Mesenteric fat pad (tissue), 1 donor: ENCODE results near the gene MAS1. TPM values are rescaled to one million over a fixed set of nuclear protein-coding genes. Genes with fewer than 3 reads are reported as not detected.
A peak's percentile ranks its signal among the peaks of the same experiment; 100 is the strongest.
"Not testable (repeated sequence)": the region's sequence is repeated elsewhere in the genome, so short reads cannot be mapped to it uniquely, and the experiment has no call there.

Experiments
- DNase-seq: peaks from one replicate; pipeline ENCODE4 v3.0.0-alpha.2; 2020; ENCODE audit warnings: low spot score
- long read RNA-seq: library from polyadenylated mRNA; unstranded; transcript quantifications from one replicate; pipeline ENCODE4 v2.0.0, GENCODE V29; 2020
- total RNA-seq: library from RNA; stranded (reverse); fragmentation: NEBNext Ultra II Directional; extraction: Animal tissue kit (Norgen Biotek cat#: 25700); gene quantifications from one replicate; pipeline ENCODE4 v1.2.1, GENCODE V29; 2021
- donor health status: DM: yes; HTN: yes; CAD: no.

MAS1 gene
- not detected for total RNA-seq
- long read RNA-seq, result 0 reads

DNA sequence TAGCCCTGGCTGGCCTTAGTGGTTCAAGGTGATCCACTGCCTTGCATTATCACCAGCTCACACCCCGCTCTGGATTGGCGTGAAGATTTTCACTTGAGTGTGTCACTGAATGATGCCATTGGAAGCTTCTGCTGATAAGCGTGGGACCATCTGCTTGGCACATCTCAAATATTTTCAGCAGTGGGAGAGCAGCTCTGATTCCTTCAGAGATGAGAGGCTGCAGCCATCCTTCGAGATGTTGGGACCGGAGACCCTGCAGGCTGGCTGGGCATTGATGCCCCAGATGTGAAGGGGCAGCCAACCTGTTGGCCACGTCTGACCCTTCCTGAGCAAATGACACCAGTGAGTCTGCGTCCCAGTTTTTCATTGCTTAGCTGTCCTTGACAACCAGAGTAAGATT is at the start of gene MAS1:
MAS1 (plus strand) TSS at position 197 of the 400 bp plus-strand sequence. CDS start 15,968 bp downstream, outside the sequence.
- DNase-seq, result peak; percentile 60

- DNase-seq, result no peak
These were observed 48.8 kb upstream of the MAS1 start for GRCh38 chr6:159842035-159842434.

DNA sequence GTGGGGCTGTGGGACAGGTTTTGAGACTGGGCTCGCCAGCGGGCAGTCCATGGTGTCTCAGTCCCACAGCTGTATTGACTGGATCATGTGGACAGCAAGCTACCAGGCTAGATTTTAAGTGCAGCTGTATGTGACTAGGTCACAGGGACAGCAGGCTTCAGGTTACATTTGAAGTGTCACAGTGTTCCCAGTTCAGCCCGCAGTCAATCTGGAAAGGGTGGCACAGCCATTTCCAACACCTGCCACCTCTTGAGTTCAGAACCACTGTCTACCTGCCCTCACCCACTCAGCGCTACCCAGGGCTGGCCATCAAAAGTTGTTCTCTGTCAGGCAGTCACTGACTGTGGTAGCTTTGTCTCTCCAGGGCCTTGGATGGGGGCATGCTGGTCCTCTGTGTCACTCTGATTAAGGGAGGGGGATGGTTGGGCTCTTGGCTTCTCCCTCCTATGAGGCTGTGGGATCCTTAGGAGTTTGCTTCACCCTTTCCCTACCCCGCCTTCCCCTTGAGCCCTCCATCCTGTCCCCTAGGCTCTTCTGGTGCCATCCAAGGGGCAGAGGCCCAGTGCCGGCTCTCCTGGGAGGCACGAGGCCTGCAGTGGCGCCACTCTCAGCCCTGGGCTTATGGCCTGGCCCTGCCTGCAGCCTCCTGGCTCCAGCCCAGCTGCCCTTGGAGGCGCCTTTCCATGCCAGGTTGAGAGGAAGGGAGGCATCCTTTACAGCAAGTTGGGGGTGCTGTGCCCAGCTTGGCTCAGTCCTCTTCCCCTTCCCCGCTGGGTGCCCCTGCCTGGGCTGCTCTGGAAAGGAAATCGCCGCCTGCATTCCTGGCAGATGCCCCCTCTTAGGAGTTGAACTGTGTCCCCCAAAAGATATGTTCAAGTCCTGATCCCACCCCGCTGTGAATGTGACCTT is 45.8 kb upstream of the MAS1 start:
- no peak for DNase-seq

GRCh38 chr6:159848552-159848951 is 42.2 kb upstream of the MAS1 start:
- not testable (repeated sequence) for DNase-seq

DNA sequence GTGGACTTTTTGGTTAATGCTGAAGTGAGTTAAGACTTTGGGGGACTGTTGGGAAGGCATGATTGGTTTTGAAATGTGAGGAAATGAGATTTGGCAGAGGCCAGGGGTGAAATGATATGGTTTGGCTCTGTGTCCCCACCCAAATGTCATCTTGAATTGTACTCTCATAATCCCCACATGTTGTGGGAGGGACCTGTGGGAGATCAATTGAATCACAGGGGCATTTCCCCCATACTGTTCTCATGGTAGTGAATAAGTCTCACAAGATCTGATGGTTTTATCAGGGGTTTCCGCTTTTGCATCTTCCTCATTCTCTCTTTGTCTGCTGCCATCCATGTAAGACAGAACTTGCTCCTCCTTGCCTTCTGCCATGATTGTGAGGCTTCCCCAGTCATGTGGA is 40.9 kb upstream of the MAS1 start:
- DNase-seq, result not testable (repeated sequence)

DNA sequence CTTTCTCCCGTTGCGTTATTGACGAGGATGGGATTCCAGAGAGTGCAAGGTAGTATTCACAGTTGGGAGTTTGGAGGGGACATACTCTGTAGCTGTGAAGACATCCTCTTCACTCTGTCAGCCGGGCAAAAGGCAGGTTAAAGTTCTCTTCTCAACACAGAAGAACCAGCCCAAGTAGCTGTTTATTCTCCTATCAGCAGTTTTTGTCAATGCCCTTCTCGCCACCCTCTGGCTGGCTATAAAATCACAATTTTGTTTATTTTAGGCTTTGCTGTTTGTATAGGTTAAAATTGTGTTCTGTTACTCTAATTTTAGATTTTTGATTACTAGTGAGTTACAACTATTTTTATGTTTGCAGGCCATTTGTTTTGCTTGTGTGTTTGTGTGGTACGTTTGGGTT is 37.9 kb upstream of the MAS1 start:
- no peak for DNase-seq

- DNase-seq, result no peak
These were observed 37.0 kb upstream of the MAS1 start for GRCh38 chr6:159853754-159854153.

DNA sequence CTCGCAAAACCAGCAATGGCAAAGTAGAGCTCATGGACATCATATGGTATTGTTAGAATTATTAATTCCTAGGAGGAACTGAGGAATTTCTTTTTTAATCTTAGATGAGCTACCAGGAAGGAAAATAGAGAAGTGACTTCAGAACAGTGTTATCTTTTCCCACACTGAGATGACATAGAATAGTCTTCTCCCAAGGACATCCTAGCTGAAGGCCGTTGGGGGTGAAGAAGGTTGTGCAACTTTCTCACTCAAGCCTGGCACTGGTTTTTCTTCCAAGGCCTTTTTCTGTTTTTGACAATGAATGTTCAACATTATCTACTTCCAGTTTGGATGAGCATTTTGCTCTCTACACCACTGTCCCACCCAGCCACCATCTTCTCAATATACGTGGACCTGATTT is 35.8 kb upstream of the MAS1 start:
- DNase-seq, result no peak

DNA sequence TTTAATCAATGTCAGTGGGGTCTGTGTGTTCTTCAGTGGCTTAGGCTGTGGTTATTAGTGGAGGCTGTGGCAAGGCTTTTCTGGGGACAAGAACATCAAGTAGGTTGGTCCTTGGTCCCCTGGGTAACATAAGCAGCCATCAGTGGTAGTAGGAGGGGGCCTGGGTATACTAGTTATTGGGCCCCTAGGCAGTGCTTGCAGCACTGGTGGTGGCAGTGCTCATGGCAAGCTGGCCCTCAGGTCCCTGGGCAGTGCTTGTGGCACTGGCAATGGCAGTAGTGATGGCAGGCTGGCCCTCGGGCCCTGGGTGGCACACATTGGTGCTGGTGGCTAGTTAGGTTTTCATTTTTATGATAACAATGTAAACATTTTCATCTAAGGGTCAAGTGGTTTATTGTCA is 32.5 kb upstream of the MAS1 start:
- DNase-seq, result no peak

DNA sequence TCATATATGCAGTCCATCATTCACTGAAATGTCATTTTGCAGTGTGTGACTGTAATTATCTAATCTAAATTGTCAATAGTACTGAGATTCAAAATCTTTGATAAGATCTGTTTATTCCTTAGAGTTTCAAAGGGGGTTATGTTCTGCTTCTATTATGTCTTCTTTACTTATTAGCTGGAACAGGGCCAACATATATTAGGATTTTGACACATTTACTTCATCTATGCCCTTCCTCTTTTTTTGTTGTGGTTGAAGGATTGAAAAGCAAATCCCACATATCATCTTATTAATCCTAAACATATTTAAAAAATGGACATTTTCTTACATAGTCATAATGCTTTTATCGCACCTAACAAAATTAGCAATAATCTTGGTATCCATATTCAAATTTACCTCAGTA is 30.3 kb upstream of the MAS1 start:
- DNase-seq, result no peak

- no peak for DNase-seq
These were observed 28.7 kb upstream of the MAS1 start for GRCh38 chr6:159862103-159862502.

DNA sequence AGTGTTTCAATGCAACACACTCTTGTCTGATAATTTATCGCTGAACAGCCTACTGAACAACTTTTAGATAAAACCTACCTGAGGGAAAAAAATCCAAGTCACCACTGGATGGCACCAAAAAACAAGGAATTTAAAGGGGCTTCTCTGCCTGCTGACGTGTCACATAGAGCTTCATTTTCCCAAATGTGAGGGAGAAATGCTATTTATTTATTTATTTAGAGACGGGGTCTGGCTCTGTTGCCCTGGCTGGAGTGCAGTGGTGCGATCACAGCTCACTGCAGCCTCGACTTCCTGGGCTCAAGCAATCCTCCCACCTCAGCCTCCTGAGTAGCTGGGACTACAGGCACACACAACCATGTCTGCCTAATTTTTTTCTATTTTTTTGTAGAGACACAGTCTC is 27.4 kb upstream of the MAS1 start:
- not testable (repeated sequence) for DNase-seq

DNA sequence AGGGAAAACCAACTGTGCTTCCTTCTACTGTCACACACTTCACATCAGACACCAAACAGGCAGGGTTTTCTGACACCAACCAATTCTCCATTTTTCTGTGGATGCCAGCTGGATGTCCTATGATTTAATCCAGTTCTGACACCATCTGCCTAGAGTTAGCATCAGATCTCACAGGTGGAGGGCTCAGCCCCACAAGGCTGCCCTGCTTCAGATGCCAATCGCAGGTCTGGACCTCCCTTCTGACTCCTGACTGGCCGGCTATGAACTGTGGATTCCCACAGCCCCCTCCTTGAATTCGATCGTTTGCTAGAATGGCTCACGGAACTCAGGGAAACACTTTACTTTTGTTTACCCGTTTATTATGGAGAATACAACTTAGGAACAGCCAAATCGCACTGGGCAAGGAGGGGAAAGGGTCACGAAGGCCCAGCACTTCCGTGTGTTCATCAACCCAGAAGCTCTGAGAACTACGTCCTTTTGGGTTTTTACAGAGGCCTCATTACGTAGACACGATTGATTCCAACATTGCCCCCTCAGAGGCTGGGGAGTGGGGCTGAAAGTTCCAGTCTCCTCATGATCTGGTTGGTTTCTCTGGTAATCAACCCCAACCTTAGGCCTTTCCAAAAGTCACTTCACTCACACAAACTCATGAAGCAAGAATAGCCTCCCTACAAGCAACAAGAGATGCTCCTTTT is 25.4 kb upstream of the MAS1 start:
- DNase-seq, result no peak

DNA sequence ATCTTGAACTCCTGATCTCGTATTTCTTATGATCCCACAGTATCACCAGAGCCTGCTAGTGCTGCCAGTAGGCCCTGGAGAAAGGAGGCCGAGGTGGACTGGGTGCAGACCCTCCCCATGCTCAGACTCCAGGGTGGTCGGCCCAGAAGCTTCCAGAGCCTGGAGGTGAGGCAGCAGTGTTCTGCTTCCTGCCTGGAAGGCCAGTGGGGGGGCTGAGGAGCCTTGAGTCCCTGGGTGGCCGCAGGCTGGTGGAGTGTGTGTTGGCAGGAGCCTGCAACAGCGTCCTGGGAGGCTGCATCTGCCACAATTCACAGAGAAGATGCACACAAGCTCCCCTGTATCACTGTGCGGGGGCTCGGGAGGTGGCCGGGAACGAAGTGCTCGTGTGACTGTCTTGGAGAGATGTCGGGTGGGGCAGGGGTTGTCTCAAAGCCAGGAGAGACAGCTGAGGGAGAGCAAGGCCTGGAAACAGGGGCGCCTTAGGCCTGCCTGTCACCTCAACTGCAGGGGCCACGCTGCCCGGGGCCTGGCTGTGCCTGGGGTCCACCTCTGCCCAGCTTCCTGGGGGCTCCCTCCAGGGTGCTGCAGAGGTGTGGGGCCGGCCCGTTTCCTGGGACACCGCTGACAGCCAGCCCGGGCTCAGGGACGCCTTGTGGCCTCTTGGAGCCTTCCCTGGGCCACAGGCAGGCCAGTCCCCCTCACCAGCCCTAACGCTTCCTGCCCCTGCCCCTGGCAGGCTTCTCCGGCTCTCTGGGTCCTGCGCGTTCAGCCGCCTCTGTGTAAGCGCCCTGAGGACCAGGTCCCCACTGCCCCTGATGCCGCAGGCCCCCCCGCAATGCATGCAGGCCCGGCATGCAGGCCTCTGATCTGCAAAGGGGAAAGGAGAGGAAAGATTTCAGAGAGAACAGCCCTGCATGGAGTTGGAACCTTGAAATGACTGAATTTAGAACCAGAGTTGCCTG is 24.2 kb upstream of the MAS1 start:
- DNase-seq, result no peak

GRCh38 chr6:159871241-159871640 is 19.5 kb upstream of the MAS1 start:
- DNase-seq, result no peak

- DNase-seq, result no peak
These were observed 18.9 kb upstream of the MAS1 start for GRCh38 chr6:159871906-159872305.

DNA sequence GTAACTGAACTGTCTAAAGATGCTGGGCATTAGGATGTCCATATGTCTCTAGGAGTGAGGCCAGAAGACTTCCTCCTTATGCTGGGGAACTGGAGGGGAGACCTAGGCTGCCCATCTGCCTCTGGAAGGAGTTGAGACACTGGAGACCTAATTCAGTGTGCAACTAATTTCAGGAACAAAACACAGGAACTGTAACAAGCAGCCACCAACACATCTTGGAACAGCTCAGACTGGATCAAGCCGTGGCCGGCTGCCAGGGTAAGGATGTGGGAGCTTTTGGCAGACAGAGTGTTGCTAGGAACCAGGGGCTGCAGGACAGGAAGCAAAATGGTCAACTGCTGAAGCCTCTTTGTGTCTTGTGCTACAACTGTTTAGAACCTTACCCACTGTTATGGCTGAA is 16.4 kb upstream of the MAS1 start:
- DNase-seq, result no peak

DNA sequence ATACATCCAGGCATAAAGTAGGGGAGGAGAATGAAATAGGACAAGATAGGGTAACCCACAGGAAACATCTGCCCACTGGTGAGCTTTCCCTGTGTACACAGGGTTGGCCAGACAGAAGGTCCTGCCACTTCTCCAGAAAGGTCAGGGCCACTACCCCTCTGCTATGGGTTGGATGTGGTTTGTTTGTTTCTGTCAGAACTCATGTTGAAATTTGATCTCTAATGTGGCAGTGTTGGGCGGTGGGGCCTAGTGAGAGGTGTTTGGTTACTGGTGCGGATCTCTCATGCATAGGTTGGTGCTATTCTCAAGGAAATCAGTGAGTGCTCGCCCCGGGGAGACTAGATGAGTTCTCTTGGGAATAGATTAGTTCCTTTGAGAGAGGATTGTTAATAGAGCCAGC is 15.6 kb upstream of the MAS1 start:
- DNase-seq, result no peak

GRCh38 chr6:159876242-159876641 is 14.5 kb upstream of the MAS1 start:
- DNase-seq, result no peak

GRCh38 chr6:159877256-159877808 is 13.5 kb upstream of the MAS1 start:
- DNase-seq, result no peak

DNA sequence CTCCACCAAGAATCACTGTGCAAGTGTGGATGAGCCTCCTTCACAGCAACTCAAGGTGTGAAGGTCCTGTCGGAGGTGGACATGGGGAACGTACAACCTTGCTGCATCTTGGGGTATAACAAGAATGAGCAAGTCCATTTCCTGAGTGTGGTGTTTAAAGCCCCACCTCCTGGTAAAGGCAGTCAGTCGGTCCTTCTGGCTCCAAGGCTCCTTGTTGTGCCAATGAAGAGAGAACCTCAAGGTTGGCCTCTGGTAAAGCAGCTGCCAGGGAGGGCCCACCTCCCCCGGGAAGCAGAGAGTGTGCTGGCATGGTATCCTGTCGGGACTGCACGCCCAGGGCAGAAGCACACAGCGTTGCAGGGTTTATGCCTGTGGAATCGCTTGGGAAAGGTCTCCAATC is 12.4 kb upstream of the MAS1 start:
- no peak for DNase-seq
